B cell (primary cell): ENCODE data around the gene RBM38. TPM values are rescaled to one million over a fixed set of nuclear protein-coding genes. Genes with fewer than 3 reads are reported as not detected.

ENCODE experiments used
- ATAC-seq: fragments of 200-7000 bp; cut with Tn5 transposase; one replicate; pipeline ENCODE4 v1.10.0; 2021; ENCODE audit warnings: low read depth, mild to moderate bottlenecking, moderate number of reproducible peaks, moderate library complexity
- CTCF ChIA-PET: fragments of 350-600 bp; sonication (Branson Sonifier 250); formaldehyde crosslinking; loops from one replicate; lab custom pipeline; 2021; ENCODE audit warnings: antibody characterized with exemption, inconsistent platforms; lab: Charles Lee
- POLR2A ChIA-PET: fragments of 350-600 bp; sonication (Branson Sonifier 250); formaldehyde crosslinking; loops from one replicate; lab custom pipeline; 2021; ENCODE audit warnings: antibody characterized with exemption; lab: Charles Lee
- DNase-seq: peaks from one replicate; pipeline ENCODE4 v3.0.0; 2013
- H2AFZ ChIP-seq: 2 replicates; pipeline ENCODE4 v1.6.1; 2012; ENCODE audit warnings: mild to moderate bottlenecking, low read depth, low read length; ENCODE audit not compliant: insufficient read depth, poor library complexity, severe bottlenecking
- H3K27ac ChIP-seq, 2 donors: 1 replicate in 1 of 2; 2 replicates in 1 of 2; pipeline ENCODE4 v1.5.1; 2012 to 2013; ENCODE audit warnings: low read length in 2 of 2, mild to moderate bottlenecking in 2 of 2, moderate library complexity in 1 of 2
- H3K27me3 ChIP-seq, 4 experiments: fragments of 200-600 bp in 1 of 4; sonication (generic) in 1 of 4; replicated peaks in 1 of 4; 1 replicate in 2 of 4; 2 replicates in 2 of 4; pipeline versions ENCODE4 v1.6.1 to v1.7.0; 2013 to 2016; ENCODE audit warnings: low read length in 3 of 4, mild to moderate bottlenecking in 2 of 4, mixed read lengths in 1 of 4, moderate library complexity in 1 of 4; ENCODE audit not compliant: insufficient read depth in 4 of 4, control insufficient read depth in 3 of 4; ENCODE audit errors: control extremely low read depth in 1 of 4
- H3K36me3 ChIP-seq, 2 experiments: replicated peaks in 1 of 2; 1 replicate in 1 of 2; 2 replicates in 1 of 2; pipeline versions ENCODE4 v1.6.1 to v1.7.1; 2013; ENCODE audit warnings: low read length in 1 of 2; ENCODE audit not compliant: insufficient read depth in 2 of 2, control insufficient read depth in 1 of 2; ENCODE audit errors: control extremely low read depth in 1 of 2, extremely low read depth in 1 of 2
- H3K4me1 ChIP-seq, 2 donors: fragments of 200-600 bp in 1 of 2; sonication (generic) in 1 of 2; 1 replicate in 1 of 2; 2 replicates in 1 of 2; pipeline versions ENCODE4 v1.5.1 to v1.6.1; 2013 to 2017; ENCODE audit warnings: low read length in 2 of 2; ENCODE audit not compliant: control insufficient read depth in 2 of 2, insufficient read depth in 2 of 2
- H3K4me2 ChIP-seq: replicated peaks from 2 replicates; pipeline ENCODE3; 2012; ENCODE audit warnings: mild to moderate bottlenecking, low read depth, low read length; ENCODE audit not compliant: poor library complexity, severe bottlenecking
- H3K4me3 ChIP-seq, 5 experiments: fragments of 200-600 bp in 1 of 5; sonication (generic) in 1 of 5; 1 replicate in 3 of 5; 2 replicates in 2 of 5; pipeline versions ENCODE4 v1.5.1 to v1.7.0; 2011 to 2016; ENCODE audit warnings: low read length in 4 of 5, mild to moderate bottlenecking in 4 of 5, low read depth in 2 of 5, control low read depth in 1 of 5, moderate library complexity in 1 of 5; ENCODE audit not compliant: insufficient read depth in 1 of 5; ENCODE audit errors: control extremely low read depth in 1 of 5, extremely low read depth in 1 of 5
- H3K79me2 ChIP-seq: fragments of 200-600 bp; sonication (generic); one replicate; pipeline ENCODE4 v1.6.0; 2016; ENCODE audit warnings: low read length; ENCODE audit not compliant: control insufficient read depth, insufficient read depth
- H3K9ac ChIP-seq: fragments of 200-600 bp; sonication (generic); 2 replicates; pipeline ENCODE4 v1.6.1; 2017; ENCODE audit warnings: mild to moderate bottlenecking, low read length, moderate library complexity
- H3K9me3 ChIP-seq, 3 donors: one replicate each; pipeline versions ENCODE4 v1.6.1 to v1.7.1; 2013; ENCODE audit warnings: low read length in 2 of 3; ENCODE audit not compliant: control insufficient read depth in 2 of 3, insufficient read depth in 1 of 3; ENCODE audit errors: control extremely low read depth in 1 of 3
- H4K20me1 ChIP-seq: 2 replicates; pipeline ENCODE4 v1.6.0; 2012; ENCODE audit warnings: mild to moderate bottlenecking, low read length; ENCODE audit not compliant: insufficient read depth, control insufficient read depth, poor library complexity, severe bottlenecking
- H3K27ac Mint-ChIP-seq: one replicate; pipeline ENCODE4 v1.8.0; 2021; ENCODE audit warnings: mixed read lengths
- H3K27me3 Mint-ChIP-seq: one replicate; pipeline ENCODE4 v1.8.0; 2021; ENCODE audit warnings: mixed read lengths
- H3K4me1 Mint-ChIP-seq: one replicate; pipeline ENCODE4 v1.8.0; 2021; ENCODE audit warnings: mixed read lengths
- H3K4me3 Mint-ChIP-seq: one replicate; pipeline ENCODE4 v1.8.0; 2021; ENCODE audit warnings: mixed read lengths
- H3K9me3 Mint-ChIP-seq: one replicate; pipeline ENCODE4 v1.8.0; 2022; ENCODE audit warnings: mixed read lengths; ENCODE audit not compliant: insufficient read depth
- CTCF ChIP-seq: fragments of 200-600 bp; IDR thresholded peaks from one replicate; pipeline ENCODE4 v1.8.0; 2022; ENCODE audit warnings: antibody characterized with exemption, mild to moderate bottlenecking
- EZH2 ChIP-seq: IDR thresholded peaks from 2 replicates; pipeline ENCODE4 v1.6.1; 2012; ENCODE audit warnings: borderline replicate concordance, low read depth, mild to moderate bottlenecking, moderate library complexity, low read length; ENCODE audit not compliant: insufficient read depth, poor library complexity, severe bottlenecking
- WGBS: methylation state at CpG from one replicate; pipeline ENCODE4 v1.1.5; 2013; ENCODE audit warnings: missing lambda C conversion rate; ENCODE audit not compliant: insufficient coverage; 5-methylcytosine and 5-hydroxymethylcytosine counted together
- intact Hi-C: fragments of 100-400 bp; cut with micrococcal nuclease; formaldehyde crosslinking; loops from one replicate; pipeline ENCODE4 v1.10.0; 2022
- polyA plus RNA-seq: library from polyadenylated mRNA; depleted of rRNA; stranded (reverse); fragments of >200 nt; gene quantifications from 2 replicates; pipeline ENCODE4 v1.2.3, GENCODE V29; 2012
- total RNA-seq, 2 donors: library from RNA; stranded (reverse); fragments of 120-200 nt in 1 of 2; gene quantifications; 1 replicate in 1 of 2; 2 replicates in 1 of 2; pipeline versions ENCODE4 v1.2.3 to v1.2.4, GENCODE V29; 2013 to 2022

The RBM38 gene
- total and polyA plus RNA-seq, 2 donors (not counting 1 experiment from before 2014, with no cell fraction given) = 198 to 225 TPM

- no peaks in the 10 kb centered on the region for H3K27me3 ChIP-seq
- peaks cover 22 to 30% of the 10 kb centered on the region in 2 donors for H3K4me1 ChIP-seq
- intact Hi-C loops = loop anchor here (10.0 kb wide), 1 partner anchor 49 kb away; no protein-coding TSS in a partner anchor
- no peak overlapping the region for H3K4me3 ChIP-seq
- POLR2A ChIA-PET = no interaction called here
- no peak overlapping the region for H3K9ac ChIP-seq
- peaks cover 0 to 9% of the 10 kb centered on the region in 2 experiments for H3K36me3 ChIP-seq
- no peak overlapping the region for H3K4me2 ChIP-seq
- H3K9me3 ChIP-seq = no peaks in the 10 kb centered on the region
- no peak for ATAC-seq
- no peaks in the 10 kb centered on the region for H3K27me3 Mint-ChIP-seq
- no peak overlapping the region for H3K27ac ChIP-seq
- H3K79me2 ChIP-seq = no peaks in the 10 kb centered on the region
- peaks cover 26% of the 10 kb centered on the region for H3K4me1 Mint-ChIP-seq
- CTCF ChIA-PET = interaction anchor here (0.6 to 8.1 kb wide), 3 partner anchors 14 to 113 kb away, joined by 3 to 69 read pairs (median 9); no protein-coding TSS in a partner anchor
- no peak overlapping the region for H3K4me3 Mint-ChIP-seq
- WGBS = 97% methylated on average over 4 of the region's 6 CpGs
- TF ChIP-seq EZH2 = no peak
- TF ChIP-seq CTCF = no peak
- H3K9me3 Mint-ChIP-seq = no peaks in the 10 kb centered on the region
- no peak overlapping the region for H2AFZ ChIP-seq
- no peak overlapping the region for H3K27ac Mint-ChIP-seq
- H4K20me1 ChIP-seq = no peaks in the 10 kb centered on the region
- DNase-seq = no peak
These were observed 5.3 kb upstream of the RBM38 start for GRCh38 chr20:57385940-57386339.

DNA sequence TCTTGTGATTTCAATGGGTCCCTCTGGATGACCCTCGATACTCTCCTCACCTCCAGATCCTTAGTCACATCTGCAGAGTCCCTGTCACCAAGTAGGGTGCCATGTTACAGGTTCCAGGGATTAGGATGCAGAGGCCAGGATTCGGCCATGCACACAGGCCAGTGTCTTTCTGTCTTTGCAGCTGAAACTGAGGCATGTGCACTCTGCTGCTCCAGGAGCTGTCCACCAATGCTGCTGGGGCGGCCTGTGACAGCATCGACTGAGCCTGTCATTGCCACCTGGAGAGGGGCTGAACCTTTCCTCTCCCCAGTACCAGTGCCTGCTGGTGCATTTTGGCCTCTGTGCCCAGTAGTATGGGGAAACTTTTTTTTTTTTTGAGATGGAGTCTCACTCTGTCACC, 4.4 kb upstream of the RBM38 start:
- no peak overlapping the region for H3K27ac Mint-ChIP-seq
- H2AFZ ChIP-seq = no peak overlapping the region
- ATAC-seq (no peak), DNase-seq (no peak)
- no peak overlapping the region for H3K4me3 ChIP-seq
- whole genome bisulfite sequencing = 100% methylated on average over 3 of the region's 4 CpGs
- peaks cover 22 to 31% of the 10 kb centered on the region in 2 donors for H3K4me1 ChIP-seq
- peaks cover 0 to 6% of the 10 kb centered on the region in 2 experiments for H3K36me3 ChIP-seq
- no peaks in the 10 kb centered on the region for H3K9me3 ChIP-seq
- H3K9ac ChIP-seq = no peak overlapping the region
- no peaks in the 10 kb centered on the region for H3K27me3 ChIP-seq
- no peak overlapping the region for H3K4me2 ChIP-seq
- ChIA-PET CTCF (interaction anchor here (1.0 to 8.1 kb wide), 9 partner anchors 9 to 208 kb away, joined by 3 to 69 read pairs (median 9); no protein-coding TSS in a partner anchor), POLR2A (interaction anchor here (0.8 to 7.4 kb wide), 2 partner anchors 13 to 43 kb away, joined by 7 to 109 read pairs; no protein-coding TSS in a partner anchor)
- no peak overlapping the region for H3K27ac ChIP-seq
- H3K9me3 Mint-ChIP-seq = no peaks in the 10 kb centered on the region
- H3K79me2 ChIP-seq = peaks cover 3% of the 10 kb centered on the region
- intact Hi-C loops = loop anchor here (10.0 kb wide), 1 partner anchor 48 kb away; no protein-coding TSS in a partner anchor
- H3K27me3 Mint-ChIP-seq = no peaks in the 10 kb centered on the region
- no peak overlapping the region for H3K4me3 Mint-ChIP-seq
- H4K20me1 ChIP-seq = no peaks in the 10 kb centered on the region
- TF ChIP-seq CTCF = no peak
- no peak for TF ChIP-seq EZH2
- peaks cover 24% of the 10 kb centered on the region for H3K4me1 Mint-ChIP-seq
